ENCODE results near the gene SIL1. TPM values are rescaled to one million over a fixed set of nuclear protein-coding genes. Genes with fewer than 3 reads are reported as not detected.

SIL1 gene
- total and polyA plus RNA-seq, 2 experiments from 2014 or later = 78.8 to 89.8 TPM

DNA sequence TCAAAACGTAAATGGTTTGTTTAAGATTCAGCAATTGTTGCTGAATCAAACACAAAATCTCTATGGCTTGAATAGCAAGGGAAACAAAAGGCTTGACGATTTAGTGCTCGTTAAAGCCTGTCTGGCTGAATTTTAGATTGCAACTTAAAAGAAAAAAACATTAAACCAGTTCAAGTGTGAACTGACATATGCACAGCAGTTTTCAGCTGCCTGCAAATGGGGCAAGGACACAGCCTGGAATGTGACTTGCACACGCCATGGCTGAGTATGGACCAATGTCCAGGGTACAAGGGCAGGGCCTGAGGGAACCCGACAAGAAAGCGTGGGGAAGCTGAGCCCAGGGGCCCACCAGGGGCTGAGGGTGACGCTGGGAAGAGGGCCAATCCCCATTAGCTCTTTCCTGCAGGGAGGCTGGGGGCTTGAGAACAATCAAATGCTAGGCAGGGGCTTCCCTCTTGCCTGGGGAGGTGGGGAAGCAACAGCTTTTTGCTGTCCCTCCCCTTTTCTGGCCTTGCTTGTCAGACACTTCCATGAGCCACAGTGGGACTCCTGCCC is 233.4 kb downstream of the SIL1 start:
- DNase-seq = no peak
- no peak overlapping the region for H3K27ac ChIP-seq
- no peak overlapping the region for H2AFZ ChIP-seq
- H3K9ac ChIP-seq = no peak overlapping the region
- H3K9me3 ChIP-seq (ENCODE audit: low read depth) = no peaks in the 10 kb centered on the region
- no peaks in the 10 kb centered on the region for H3K9me2 ChIP-seq (ENCODE audit: insufficient read depth)
- no peak overlapping the region for H3K4me2 ChIP-seq (ENCODE audit: unreplicated experiment)
- in situ Hi-C loops (cut with MboI) = no loop called here
- H3K27me3 ChIP-seq (replicated peaks; ENCODE audit: insufficient read depth) = no peaks in the 10 kb centered on the region
- TF ChIP-seq EZH2phosphoT487 (IDR thresholded peaks at IDR 0.05; ENCODE audit: insufficient read depth, low read depth) (no peak), EZH2 (IDR thresholded peaks at IDR 0.05; ENCODE audit: insufficient read depth, poor library complexity, severe bottlenecking) (no peak)
- H3K36me3 ChIP-seq (ENCODE audit: low read depth) = no peaks in the 10 kb centered on the region
- H3F3A ChIP-seq (ENCODE audit: insufficient read depth) = no peaks in the 10 kb centered on the region
- WGBS, 2 experiments (ENCODE audit: low coverage in 1 of 2, low lambda C conversion rate in 2 of 2, missing lambda C conversion rate in 2 of 2) = 89 to 91% methylated on average over 7 of the region's 7 CpGs
- H3K4me1 ChIP-seq (ENCODE audit: insufficient read depth) = peaks cover 10% of the 10 kb centered on the region; the same call in 1 of the 2 replicates
- no peak overlapping the region for H3K4me3 ChIP-seq
- H3K79me2 ChIP-seq (ENCODE audit: insufficient read depth) = no peaks in the 10 kb centered on the region
- no peaks in the 10 kb centered on the region for H4K20me1 ChIP-seq (ENCODE audit: insufficient read depth)

GRCh38 chr5:138963763-138964371 is 234.3 kb downstream of the SIL1 start:
- no peak overlapping the region for H2AFZ ChIP-seq
- H3K9me2 ChIP-seq (ENCODE audit: insufficient read depth) = no peaks in the 10 kb centered on the region
- no peak overlapping the region for H3K9ac ChIP-seq
- H3K79me2 ChIP-seq (ENCODE audit: insufficient read depth) = no peaks in the 10 kb centered on the region
- H4K20me1 ChIP-seq (ENCODE audit: insufficient read depth) = no peaks in the 10 kb centered on the region
- no peak overlapping the region for H3K27ac ChIP-seq
- H3K4me1 ChIP-seq (ENCODE audit: insufficient read depth) = peaks cover 10% of the 10 kb centered on the region; the same call in 1 of the 2 replicates
- in situ Hi-C loops (cut with MboI) = no loop called here
- H3K27me3 ChIP-seq (replicated peaks; ENCODE audit: insufficient read depth) = no peaks in the 10 kb centered on the region
- no peak overlapping the region for H3K4me2 ChIP-seq (ENCODE audit: unreplicated experiment)
- 90 to 96% methylated on average over 13 of the region's 13 CpGs for WGBS, 2 experiments (ENCODE audit: low coverage in 1 of 2, low lambda C conversion rate in 2 of 2, missing lambda C conversion rate in 2 of 2)
- no peak for TF ChIP-seq EZH2 (IDR thresholded peaks at IDR 0.05; ENCODE audit: insufficient read depth, poor library complexity, severe bottlenecking)
- TF ChIP-seq EZH2phosphoT487 (IDR thresholded peaks at IDR 0.05; ENCODE audit: insufficient read depth, low read depth) = no peak
- DNase-seq = no peak
- H3K36me3 ChIP-seq (ENCODE audit: low read depth) = no peaks in the 10 kb centered on the region
- no peaks in the 10 kb centered on the region for H3F3A ChIP-seq (ENCODE audit: insufficient read depth)
- no peak overlapping the region for H3K4me3 ChIP-seq
- no peaks in the 10 kb centered on the region for H3K9me3 ChIP-seq (ENCODE audit: low read depth)

GRCh38 chr5:138962614-138963370 is 235.4 kb downstream of the SIL1 start:
- Histone ChIP-seq H3K79me2 (ENCODE audit: insufficient read depth) (no peaks in the 10 kb centered on the region), H3K9me2 (ENCODE audit: insufficient read depth) (no peaks in the 10 kb centered on the region), H3K27ac (no peak overlapping the region), H3K4me1 (ENCODE audit: insufficient read depth) (peaks cover 6% of the 10 kb centered on the region; the same call in 1 of the 2 replicates), H3K9me3 (ENCODE audit: low read depth) (no peaks in the 10 kb centered on the region), H2AFZ (no peak overlapping the region), H3K9ac (no peak overlapping the region), H3K36me3 (ENCODE audit: low read depth) (no peaks in the 10 kb centered on the region), H3K27me3 (replicated peaks; ENCODE audit: insufficient read depth) (no peaks in the 10 kb centered on the region), H3K4me3 (no peak overlapping the region), H4K20me1 (ENCODE audit: insufficient read depth) (no peaks in the 10 kb centered on the region), H3F3A (ENCODE audit: insufficient read depth) (no peaks in the 10 kb centered on the region), H3K4me2 (ENCODE audit: unreplicated experiment) (no peak overlapping the region)
- 97 to 99% methylated on average over 4 of the region's 4 CpGs for WGBS, 2 experiments (ENCODE audit: low coverage in 1 of 2, low lambda C conversion rate in 2 of 2, missing lambda C conversion rate in 2 of 2)
- in situ Hi-C loops (cut with MboI) = no loop called here
- no peak for DNase-seq
- no peak for TF ChIP-seq EZH2 (IDR thresholded peaks at IDR 0.05; ENCODE audit: insufficient read depth, poor library complexity, severe bottlenecking)
- TF ChIP-seq EZH2phosphoT487 (IDR thresholded peaks at IDR 0.05; ENCODE audit: insufficient read depth, low read depth) = no peak

DNA sequence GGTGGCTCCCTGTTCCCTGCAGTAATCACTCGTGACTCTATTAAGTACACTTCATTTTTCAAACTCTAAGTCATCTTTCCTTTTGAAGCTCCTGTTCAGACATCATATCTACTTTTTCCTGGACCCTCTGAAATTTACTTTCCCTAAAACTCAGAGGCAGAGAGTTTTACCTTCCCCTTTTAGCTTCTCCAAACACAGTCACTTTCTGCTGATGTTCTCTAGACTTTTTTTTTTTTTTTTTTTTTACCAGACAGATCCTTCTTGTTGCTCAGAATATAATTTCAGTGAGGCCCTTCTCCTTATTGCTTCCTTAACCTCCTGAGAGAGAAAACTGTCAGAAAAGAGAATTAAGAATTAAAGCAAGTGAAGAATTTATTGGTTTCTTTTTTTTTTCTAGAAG is 236.4 kb downstream of the SIL1 start:
- no peaks in the 10 kb centered on the region for H3K27me3 ChIP-seq (replicated peaks; ENCODE audit: insufficient read depth)
- no peaks in the 10 kb centered on the region for H3K36me3 ChIP-seq (ENCODE audit: low read depth)

More for the DNA sequence above, 236.4 kb downstream of the SIL1 start:
- Histone ChIP-seq H3K9ac (no peak overlapping the region), H3K4me2 (ENCODE audit: unreplicated experiment) (no peak overlapping the region), H3K9me2 (ENCODE audit: insufficient read depth) (no peaks in the 10 kb centered on the region), H4K20me1 (ENCODE audit: insufficient read depth) (no peaks in the 10 kb centered on the region), H2AFZ (no peak overlapping the region), H3K4me3 (no peak overlapping the region), H3F3A (ENCODE audit: insufficient read depth) (no peaks in the 10 kb centered on the region), H3K9me3 (ENCODE audit: low read depth) (no peaks in the 10 kb centered on the region), H3K27ac (no peak overlapping the region), H3K79me2 (ENCODE audit: insufficient read depth) (no peaks in the 10 kb centered on the region), H3K4me1 (ENCODE audit: insufficient read depth) (no peaks in the 10 kb centered on the region; the same call in 1 of the 2 replicates)
- WGBS, 2 experiments (ENCODE audit: low coverage in 1 of 2, low lambda C conversion rate in 2 of 2, missing lambda C conversion rate in 2 of 2) = 78 to 88% methylated on average over 1 of the region's 1 CpG
- in situ Hi-C loops (cut with MboI) = no loop called here
- no peak for DNase-seq
- TF ChIP-seq EZH2phosphoT487 (IDR thresholded peaks at IDR 0.05; ENCODE audit: insufficient read depth, low read depth) (no peak), EZH2 (IDR thresholded peaks at IDR 0.05; ENCODE audit: insufficient read depth, poor library complexity, severe bottlenecking) (no peak)
